Vagina (tissue), 2 donors: ENCODE results near the gene THSD7B.

Experiments used
- POLR2A ChIP-seq, 2 donors: fragments of 450-650 bp; IDR thresholded peaks; one replicate each; pipeline ENCODE4 v1.6.1; 2017; ENCODE audit warnings: antibody characterized with exemption in 2 of 2, mild to moderate bottlenecking in 2 of 2, moderate library complexity in 2 of 2
- POLR2AphosphoS5 ChIP-seq, 2 donors: sonication (generic); formaldehyde crosslinking; IDR thresholded peaks; one replicate each; pipeline ENCODE4 v1.9.0; 2017; ENCODE audit warnings: antibody characterized with exemption in 2 of 2, mild to moderate bottlenecking in 2 of 2, low read depth in 1 of 2; ENCODE audit not compliant: insufficient read depth in 1 of 2
- TF ChIP-seq, protein P1 (sequence below), 3 experiments: fragments of 450-650 bp in 2 of 3; fragments of 200-600 bp in 1 of 3; sonication (generic) in 1 of 3; IDR thresholded peaks; one replicate each; pipeline ENCODE4 v1.5.1; 2017 to 2019; ENCODE audit warnings: antibody characterized with exemption in 3 of 3, mild to moderate bottlenecking in 2 of 3, moderate library complexity in 2 of 3

- TF ChIP-seq POLR2A (IDR thresholded peaks at IDR 0.05) (no peak), POLR2AphosphoS5 (IDR thresholded peaks at IDR 0.05; ENCODE audit: insufficient read depth in 1 of 2, low read depth in 1 of 2) (no peak)
- TF ChIP-seq, protein P1, sequence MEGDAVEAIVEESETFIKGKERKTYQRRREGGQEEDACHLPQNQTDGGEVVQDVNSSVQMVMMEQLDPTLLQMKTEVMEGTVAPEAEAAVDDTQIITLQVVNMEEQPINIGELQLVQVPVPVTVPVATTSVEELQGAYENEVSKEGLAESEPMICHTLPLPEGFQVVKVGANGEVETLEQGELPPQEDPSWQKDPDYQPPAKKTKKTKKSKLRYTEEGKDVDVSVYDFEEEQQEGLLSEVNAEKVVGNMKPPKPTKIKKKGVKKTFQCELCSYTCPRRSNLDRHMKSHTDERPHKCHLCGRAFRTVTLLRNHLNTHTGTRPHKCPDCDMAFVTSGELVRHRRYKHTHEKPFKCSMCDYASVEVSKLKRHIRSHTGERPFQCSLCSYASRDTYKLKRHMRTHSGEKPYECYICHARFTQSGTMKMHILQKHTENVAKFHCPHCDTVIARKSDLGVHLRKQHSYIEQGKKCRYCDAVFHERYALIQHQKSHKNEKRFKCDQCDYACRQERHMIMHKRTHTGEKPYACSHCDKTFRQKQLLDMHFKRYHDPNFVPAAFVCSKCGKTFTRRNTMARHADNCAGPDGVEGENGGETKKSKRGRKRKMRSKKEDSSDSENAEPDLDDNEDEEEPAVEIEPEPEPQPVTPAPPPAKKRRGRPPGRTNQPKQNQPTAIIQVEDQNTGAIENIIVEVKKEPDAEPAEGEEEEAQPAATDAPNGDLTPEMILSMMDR (IDR thresholded peaks at IDR 0.05): no peak
These were observed 679.6 kb downstream of the THSD7B start for GRCh38 chr2:137444970-137445369.
